NCI-H2227 (cell line): ENCODE measurements around the gene TRIM48.
"Not testable (repeated sequence)": the region's sequence is repeated elsewhere in the genome, so short reads cannot be mapped to it uniquely, and the experiment has no call there.

Experiments used
- DNase-seq: peaks from one replicate; lab custom pipeline; 2025; ENCODE audit not compliant: unreplicated experiment; lab: John Stamatoyannopoulos, UW

The TRIM48 gene, protein sequence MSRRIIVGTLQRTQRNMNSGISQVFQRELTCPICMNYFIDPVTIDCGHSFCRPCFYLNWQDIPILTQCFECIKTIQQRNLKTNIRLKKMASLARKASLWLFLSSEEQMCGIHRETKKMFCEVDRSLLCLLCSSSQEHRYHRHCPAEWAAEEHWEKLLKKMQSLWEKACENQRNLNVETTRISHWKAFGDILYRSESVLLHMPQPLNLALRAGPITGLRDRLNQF

DNA sequence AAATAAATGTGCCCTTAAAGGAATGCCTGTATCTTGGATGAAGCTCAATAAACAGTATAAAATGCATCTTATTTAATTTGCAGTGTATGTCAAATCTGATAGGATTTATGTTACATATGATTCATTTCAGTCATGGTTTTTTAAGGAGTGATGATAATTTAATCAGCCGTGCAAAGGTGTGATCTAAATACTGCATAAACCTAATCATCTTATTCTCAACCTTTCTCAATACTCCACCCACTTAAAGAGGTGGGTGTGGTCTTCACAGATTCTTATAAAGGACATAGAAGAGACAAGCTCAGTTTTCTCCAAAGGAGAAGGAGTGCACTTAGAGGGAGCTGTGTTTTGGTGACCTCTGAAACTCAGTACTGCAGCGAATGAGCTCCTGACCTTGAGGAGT lies at the start of gene TRIM48:
TSS of gene TRIM48 (plus strand) at position 301 of the 400 bp plus-strand sequence. CDS start 113 bp downstream, outside the sequence.
- not testable (repeated sequence) for DNase-seq

DNA sequence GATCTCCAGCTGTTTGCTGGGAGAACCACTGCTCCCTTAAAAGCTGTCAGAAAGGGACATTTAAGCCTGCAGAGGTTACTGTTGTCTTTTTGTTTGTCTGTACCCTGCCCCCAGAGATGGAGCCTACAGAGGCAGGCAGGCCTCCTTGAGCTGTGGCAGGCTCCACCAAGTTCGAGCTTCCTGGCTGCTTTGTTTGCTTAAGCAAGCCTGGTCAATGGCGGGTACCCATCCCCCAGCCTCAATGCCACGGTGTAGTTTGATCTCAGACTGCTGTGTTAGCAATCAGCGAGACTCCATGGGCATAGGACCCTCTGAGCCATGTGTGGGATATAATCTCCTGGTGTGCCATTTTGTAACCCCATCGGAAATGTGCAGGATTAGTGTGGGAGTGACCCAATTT lies 23.6 kb upstream of the TRIM48 start:
- DNase-seq: not testable (repeated sequence)

DNA sequence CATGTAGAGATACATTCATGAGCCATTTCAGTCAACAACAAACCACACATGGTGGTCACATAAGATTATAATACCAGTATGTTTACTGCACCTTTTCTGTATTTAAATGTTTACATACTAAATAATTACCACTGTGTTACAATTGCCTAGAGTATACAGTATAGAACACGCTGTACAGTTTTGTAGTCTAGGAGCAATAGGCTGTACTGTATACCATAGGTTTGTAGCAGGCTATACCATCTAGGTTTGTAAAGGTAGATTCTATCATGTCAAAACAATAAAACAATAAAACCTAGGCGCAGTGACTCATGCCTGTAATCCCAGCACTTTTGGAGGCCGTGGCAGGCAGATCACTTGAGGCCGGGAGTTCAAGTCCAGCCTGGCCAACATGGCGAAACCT lies 1.1 kb downstream of the TRIM48 start:
- no peak for DNase-seq
